Thoracic aorta (tissue), 2 donors: ENCODE results near the gene SYNDIG1. TPM values are rescaled to one million over a fixed set of nuclear protein-coding genes. Genes with fewer than 3 reads are reported as not detected.

Experiments used
- ATAC-seq: fragments of 150-250 bp; one replicate; pipeline ENCODE4 v1.8.0; 2017; ENCODE audit warnings: low read depth; ENCODE audit not compliant: insufficient number of reproducible peaks, low FRiP score
- DNase-seq: peaks from one replicate; pipeline ENCODE4 v3.0.0-alpha.2; 2020; ENCODE audit warnings: low spot score
- H3K27ac ChIP-seq, 2 donors: fragments of 200-600 bp; sonication (generic); 1 replicate in 1 of 2; 2 replicates in 1 of 2; pipeline ENCODE4 v1.5.1; 2016; ENCODE audit warnings: mild to moderate bottlenecking in 2 of 2, moderate library complexity in 2 of 2
- H3K27me3 ChIP-seq: fragments of 200-600 bp; sonication (generic); replicated peaks from 2 replicates; pipeline ENCODE4 v1.6.0; 2016; ENCODE audit warnings: mild to moderate bottlenecking; ENCODE audit not compliant: insufficient read depth
- H3K36me3 ChIP-seq: fragments of 200-600 bp; sonication (generic); one replicate; pipeline ENCODE4 v1.5.1; 2016
- H3K4me1 ChIP-seq, 2 donors: fragments of 200-600 bp; sonication (generic); 1 replicate in 1 of 2; 2 replicates in 1 of 2; pipeline versions ENCODE4 v1.5.1 to v1.6.0; 2016; ENCODE audit warnings: low read depth in 2 of 2, mild to moderate bottlenecking in 1 of 2; ENCODE audit not compliant: control insufficient read depth in 1 of 2
- H3K4me3 ChIP-seq: fragments of 200-600 bp; sonication (generic); 2 replicates; pipeline ENCODE4 v1.5.1; 2016; ENCODE audit warnings: mild to moderate bottlenecking
- H3K9me3 ChIP-seq: fragments of 200-600 bp; sonication (generic); 2 replicates; pipeline ENCODE4 v1.5.1; 2016
- CTCF ChIP-seq: fragments of 200-600 bp; sonication (generic); IDR thresholded peaks from one replicate; pipeline ENCODE4 v1.5.1; 2019; ENCODE audit warnings: antibody characterized with exemption
- total RNA-seq, 2 donors: library from RNA; depleted of rRNA; stranded (reverse); fragments of >200 nt; gene quantifications; one replicate each; pipeline versions ENCODE4 v1.1.0 to v1.2.3, GENCODE V29; 2016

SYNDIG1 gene
- total RNA-seq, 2 donors from 2014 or later: 1.8 to 5.4 TPM

- Histone ChIP-seq H3K27ac (no peak overlapping the region), H3K4me3 (no peak overlapping the region), H3K9me3 (no peaks in the 10 kb centered on the region), H3K36me3 (no peaks in the 10 kb centered on the region), H3K4me1 (peaks cover 12 to 18% of the 10 kb centered on the region in 2 donors), H3K27me3 (no peaks in the 10 kb centered on the region)
- ATAC-seq (no peak), DNase-seq (no peak)
- no peak for TF ChIP-seq CTCF
These were observed 207.5 kb downstream of the SYNDIG1 start for GRCh38 chr20:24676978-24677370.

GRCh38 chr20:24677626-24678315 is 208.3 kb downstream of the SYNDIG1 start:
- ATAC-seq (no peak), DNase-seq (no peak)

GRCh38 chr20:24678351-24679106 is 209.1 kb downstream of the SYNDIG1 start:
- no peaks in the 10 kb centered on the region for H3K27me3 ChIP-seq
- ATAC-seq (no peak), DNase-seq (no peak)
- no peak for TF ChIP-seq CTCF
- H3K9me3 ChIP-seq: no peaks in the 10 kb centered on the region
- H3K4me3 ChIP-seq: no peak overlapping the region
- H3K36me3 ChIP-seq: no peaks in the 10 kb centered on the region
- H3K4me1 ChIP-seq: peaks cover 2 to 3% of the 10 kb centered on the region in 2 donors
- H3K27ac ChIP-seq: no peak overlapping the region

More at GRCh38 chr20:24677626-24678315, 208.3 kb downstream of the SYNDIG1 start:
- TF ChIP-seq CTCF: no peak
- Histone ChIP-seq H3K4me1 (peaks cover 8 to 11% of the 10 kb centered on the region in 2 donors), H3K4me3 (no peak overlapping the region), H3K27me3 (no peaks in the 10 kb centered on the region), H3K9me3 (no peaks in the 10 kb centered on the region), H3K36me3 (no peaks in the 10 kb centered on the region), H3K27ac (no peak overlapping the region)

GRCh38 chr20:24679448-24680047 is 210.1 kb downstream of the SYNDIG1 start:
- Histone ChIP-seq H3K36me3 (no peaks in the 10 kb centered on the region), H3K4me1 (no peaks in the 10 kb centered on the region), H3K4me3 (no peak overlapping the region), H3K27me3 (no peaks in the 10 kb centered on the region), H3K9me3 (no peaks in the 10 kb centered on the region), H3K27ac (no peak overlapping the region)
- no peak for DNase-seq
- TF ChIP-seq CTCF: no peak
- ATAC-seq: no peak
